SU-DHL-6 (cell line): ENCODE measurements around the gene DYNLT5.
"Not testable (repeated sequence)": the region's sequence is repeated elsewhere in the genome, so short reads cannot be mapped to it uniquely, and the experiment has no call there.

Source experiments
- H2AFZ ChIP-seq: fragments of 200-600 bp; sonication (generic); 2 replicates; pipeline ENCODE4 v1.6.1; 2014; ENCODE audit warnings: low read depth, mild to moderate bottlenecking, moderate library complexity, mixed read lengths, antibody characterized with exemption, low read length; ENCODE audit not compliant: severe bottlenecking
- H3F3A ChIP-seq: fragments of 200-600 bp; shearing (Covaris generic); 2 replicates; pipeline ENCODE4 v1.6.0; 2016; ENCODE audit warnings: antibody characterized with exemption, mild to moderate bottlenecking; ENCODE audit not compliant: insufficient read depth
- H3K27ac ChIP-seq: fragments of 200-600 bp; sonication (generic); 2 replicates; pipeline ENCODE4 v1.5.1; 2016; ENCODE audit warnings: low read depth, mild to moderate bottlenecking, low read length, moderate library complexity, mixed read lengths
- H3K27me3 ChIP-seq: fragments of 200-600 bp; sonication (generic), shearing (Covaris generic); 2 replicates; pipeline ENCODE4 v1.6.0; 2014; ENCODE audit warnings: mild to moderate bottlenecking, low read length
- H3K36me3 ChIP-seq: fragments of 200-600 bp; sonication (generic); 2 replicates; pipeline ENCODE4 v1.6.1; 2014; ENCODE audit warnings: mild to moderate bottlenecking, low read length, mixed read lengths
- H3K4me2 ChIP-seq: fragments of 300-600, 200-600 bp; shearing (Covaris generic), sonication (generic); 2 replicates; pipeline ENCODE4 v1.6.0; 2014; ENCODE audit warnings: low read length, low read depth, mild to moderate bottlenecking; ENCODE audit not compliant: poor library complexity, severe bottlenecking
- H3K4me3 ChIP-seq: fragments of 200-600 bp; sonication (generic); 2 replicates; pipeline ENCODE4 v1.5.1; 2014; ENCODE audit warnings: antibody characterized with exemption, low read length, mild to moderate bottlenecking, mixed read lengths; ENCODE audit not compliant: insufficient read depth, poor library complexity, severe bottlenecking
- H3K79me2 ChIP-seq: fragments of 200-600 bp; sonication (generic); 2 replicates; pipeline ENCODE4 v1.6.1; 2014; ENCODE audit warnings: mild to moderate bottlenecking, low read length, moderate library complexity; ENCODE audit not compliant: insufficient read depth
- H3K9ac ChIP-seq: fragments of 200-600 bp; sonication (generic); 2 replicates; pipeline ENCODE4 v1.7.0; 2014; ENCODE audit warnings: mild to moderate bottlenecking, low read length
- H3K9me2 ChIP-seq: fragments of 200-600 bp; sonication (generic); replicated peaks from 2 replicates; pipeline ENCODE4 v1.6.1; 2014; ENCODE audit warnings: low read length; ENCODE audit not compliant: insufficient read depth
- H3K9me3 ChIP-seq: fragments of 200-600 bp; sonication (generic); 2 replicates; pipeline ENCODE4 v1.6.1; 2014; ENCODE audit warnings: low read length, mixed read lengths; ENCODE audit not compliant: insufficient read depth
- H4K20me1 ChIP-seq: fragments of 200-600 bp; sonication (generic); 2 replicates; pipeline ENCODE4 v1.6.1; 2014; ENCODE audit warnings: low read depth, mild to moderate bottlenecking, antibody characterized with exemption, low read length, moderate library complexity, mixed read lengths
- CTCF ChIP-seq: fragments of 200-600 bp; sonication (generic); IDR thresholded peaks from one replicate; pipeline ENCODE4 v1.5.1; 2017; ENCODE audit warnings: antibody characterized with exemption, mild to moderate bottlenecking, low read length, moderate library complexity; ENCODE audit not compliant: insufficient read depth, poor library complexity, severe bottlenecking
- EZH2phosphoT487 ChIP-seq: fragments of 200-600 bp; sonication (generic), shearing (Covaris generic); conservative IDR thresholded peaks from 2 replicates; pipeline ENCODE4 v1.6.1; 2018; ENCODE audit warnings: mild to moderate bottlenecking, antibody characterized with exemption, low read length, moderate library complexity, mixed read lengths

Gene DYNLT5

GRCh38 chr1:66787641-66788040 lies 35.4 kb downstream of the DYNLT5 start:
- Histone ChIP-seq H3K27ac (no peak overlapping the region), H3K4me2 (no peak overlapping the region), H4K20me1 (no peaks in the 10 kb centered on the region), H3K36me3 (no peaks in the 10 kb centered on the region), H2AFZ (no peak overlapping the region), H3F3A (no peaks in the 10 kb centered on the region), H3K9ac (no peak overlapping the region), H3K79me2 (no peaks in the 10 kb centered on the region), H3K27me3 (no peaks in the 10 kb centered on the region), H3K9me2 (no peaks in the 10 kb centered on the region), H3K9me3 (no peaks in the 10 kb centered on the region), H3K4me3 (no peak overlapping the region)
- TF ChIP-seq CTCF: no peak
- TF ChIP-seq EZH2phosphoT487: no peak

DNA sequence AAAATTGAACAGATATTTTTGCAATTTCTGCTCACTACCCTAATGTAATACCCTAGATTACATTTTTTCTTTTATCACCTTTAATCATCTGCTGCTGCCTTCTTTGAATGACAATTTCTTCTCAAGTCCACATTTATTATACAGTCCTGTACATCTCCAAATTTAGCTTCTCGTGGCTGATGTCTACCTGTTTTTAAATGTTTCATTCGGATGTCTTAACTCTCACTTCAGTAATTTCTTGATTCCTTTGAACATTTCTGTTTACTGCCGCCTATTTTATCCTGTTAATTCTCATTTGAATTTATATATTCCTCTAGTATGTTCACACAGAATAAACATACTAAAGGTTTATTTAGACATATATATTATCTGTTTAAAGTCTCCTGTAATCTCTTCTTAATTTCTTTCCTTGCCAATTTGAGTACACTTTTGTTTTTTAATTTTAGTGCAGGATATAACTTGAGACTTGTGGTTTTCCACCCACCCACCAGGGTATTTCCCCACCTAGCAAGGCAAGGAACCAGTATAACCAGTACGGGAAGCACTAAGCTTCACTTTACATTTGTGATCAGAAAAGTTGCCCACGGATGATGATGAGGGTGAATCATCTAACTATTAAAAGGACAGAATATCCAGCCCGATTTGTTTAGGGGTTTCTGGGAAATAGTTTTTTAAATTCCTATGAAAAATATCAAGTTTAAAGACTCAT lies 36.1 kb downstream of the DYNLT5 start:
- H3K4me2 ChIP-seq: no peak overlapping the region
- no peak overlapping the region for H3K4me3 ChIP-seq
- no peak overlapping the region for H3K27ac ChIP-seq
- no peaks in the 10 kb centered on the region for H3K36me3 ChIP-seq
- H4K20me1 ChIP-seq: no peaks in the 10 kb centered on the region
- no peaks in the 10 kb centered on the region for H3K79me2 ChIP-seq
- no peak for TF ChIP-seq CTCF
- TF ChIP-seq EZH2phosphoT487: no peak
- no peaks in the 10 kb centered on the region for H3F3A ChIP-seq
- no peaks in the 10 kb centered on the region for H3K9me3 ChIP-seq
- no peaks in the 10 kb centered on the region for H3K27me3 ChIP-seq
- H2AFZ ChIP-seq: no peak overlapping the region
- H3K9ac ChIP-seq: no peak overlapping the region
- no peaks in the 10 kb centered on the region for H3K9me2 ChIP-seq

DNA sequence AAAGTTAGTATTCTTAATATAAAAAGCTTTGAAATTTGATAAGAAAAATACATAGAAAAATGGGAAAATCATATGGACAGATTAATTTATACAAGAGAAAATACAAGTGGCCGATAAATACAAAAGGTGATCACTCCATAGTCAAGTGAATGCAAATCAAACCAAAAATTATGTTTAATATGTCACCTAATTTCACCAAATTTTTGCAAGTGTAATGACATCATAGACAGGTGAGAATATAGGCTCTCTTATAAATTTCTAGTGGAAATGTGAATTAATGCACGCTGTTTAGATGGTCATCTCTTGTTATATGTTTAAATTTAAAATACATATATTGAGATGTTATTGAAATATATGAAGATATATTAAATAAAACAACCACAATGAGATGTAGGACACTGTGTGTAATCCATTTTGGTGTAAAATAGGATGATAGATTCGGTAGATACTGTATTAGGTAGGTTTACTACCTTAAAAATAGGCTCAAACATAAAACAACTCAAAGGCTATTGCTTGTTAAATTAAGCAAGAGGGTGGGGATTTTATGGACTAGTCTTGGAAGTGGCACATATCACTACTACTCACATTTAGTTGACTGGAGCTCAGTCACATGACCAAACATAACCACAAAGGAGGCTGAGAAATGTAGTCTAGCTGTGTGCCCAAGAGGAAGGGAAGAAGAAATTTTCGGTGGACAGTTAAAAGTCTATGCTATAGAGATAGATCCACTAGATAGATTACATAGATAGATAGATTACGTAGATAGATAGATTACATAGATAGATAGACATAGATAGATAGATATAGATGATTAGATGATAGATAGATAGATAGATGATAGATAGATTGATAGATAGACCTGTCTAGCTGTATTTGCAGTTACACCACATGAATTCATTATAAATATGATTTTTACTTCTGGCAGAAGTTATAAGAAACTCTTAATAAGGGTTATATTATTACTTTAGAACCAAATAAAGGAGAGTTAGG lies 39.7 kb downstream of the DYNLT5 start:
- no peak overlapping the region for H3K27ac ChIP-seq
- no peak for TF ChIP-seq EZH2phosphoT487
- TF ChIP-seq CTCF: no peak
- no peaks in the 10 kb centered on the region for H3K79me2 ChIP-seq
- no peak overlapping the region for H3K4me3 ChIP-seq
- no peaks in the 10 kb centered on the region for H3K9me3 ChIP-seq
- no peaks in the 10 kb centered on the region for H3K36me3 ChIP-seq
- H3F3A ChIP-seq: no peaks in the 10 kb centered on the region
- H2AFZ ChIP-seq: no peak overlapping the region
- H3K9me2 ChIP-seq: no peaks in the 10 kb centered on the region
- no peak overlapping the region for H3K4me2 ChIP-seq
- H3K27me3 ChIP-seq: no peaks in the 10 kb centered on the region
- H4K20me1 ChIP-seq: no peaks in the 10 kb centered on the region
- no peak overlapping the region for H3K9ac ChIP-seq

DNA sequence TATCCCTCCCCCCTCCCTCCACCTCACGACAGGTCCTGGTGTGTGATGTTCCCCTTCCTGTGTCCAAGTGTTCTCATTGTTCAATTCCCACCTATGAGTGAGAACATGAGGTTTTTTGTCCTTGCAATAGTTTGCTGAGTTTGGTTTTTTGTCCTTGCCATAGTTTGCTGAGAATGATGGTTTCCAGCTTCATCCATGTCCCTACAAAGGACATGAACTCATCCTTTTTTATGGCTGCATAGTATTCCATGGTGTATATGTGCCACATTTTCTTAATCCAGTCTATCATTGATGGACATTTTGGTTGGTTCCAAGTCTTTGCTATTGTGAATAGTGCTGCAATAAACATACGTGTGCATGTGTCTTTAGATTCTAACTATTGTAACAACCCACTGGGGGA lies 43.6 kb downstream of the DYNLT5 start:
- not testable (repeated sequence) for H3K9me3 ChIP-seq, H3K9me2 ChIP-seq, H3K27me3 ChIP-seq, H4K20me1 ChIP-seq, H3K36me3 ChIP-seq, H3F3A ChIP-seq, H3K4me3 ChIP-seq, H2AFZ ChIP-seq, H3K79me2 ChIP-seq, H3K4me2 ChIP-seq, H3K9ac ChIP-seq, H3K27ac ChIP-seq
